ENCODE results near the gene EMILIN1. TPM values are rescaled to one million over a fixed set of nuclear protein-coding genes. Genes with fewer than 3 reads are reported as not detected.

EMILIN1 gene
- total and polyA plus RNA-seq, 10 of the 15 experiments (the other 5 are each of a cell fraction or from before 2014, with no cell fraction given), result 0.01 to 2.3 (median 1.2) TPM; not detected in 2

- FAIRE-seq, result no peak
- no peak overlapping the region for H3K4me3 ChIP-seq
- H3K9me3 ChIP-seq (replicated peaks; ENCODE audit: control insufficient read depth, insufficient read depth, low read length), result no peaks in the 10 kb centered on the region
- 60% methylated on average over 6 of the region's 6 CpGs for WGBS (ENCODE audit: insufficient coverage, insufficient replicate concordance, low lambda C conversion rate, missing lambda C conversion rate)
- TF ChIP-seq NFYB (IDR thresholded peaks at IDR 0.05; ENCODE audit: insufficient read depth, low read depth, low read length) (no peak), SIX5 (IDR thresholded peaks at IDR 0.05; ENCODE audit: low read depth, low read length, severe bottlenecking) (no peak), SMAD1 (IDR thresholded peaks at IDR 0.05; ENCODE audit: low read depth, partially characterized antibody) (no peak), SUPT20H (IDR thresholded peaks at IDR 0.05; ENCODE audit: borderline replicate concordance, control insufficient read depth, low read depth, low read length) (no peak), ZSCAN29 (IDR thresholded peaks at IDR 0.05) (no peak), YY1 (IDR thresholded peaks at IDR 0.05; ENCODE audit: low read depth, low read length) (no peak), KLF5 (IDR thresholded peaks at IDR 0.05; ENCODE audit: partially characterized antibody) (no peak), NR2C1 (IDR thresholded peaks at IDR 0.05) (no peak), SIN3A (IDR thresholded peaks at IDR 0.05; ENCODE audit: low read depth, low read length) (no peak), RUNX3 (IDR thresholded peaks at IDR 0.05; ENCODE audit: low read length) (no peak)
- TF ChIP-seq, protein P1, sequence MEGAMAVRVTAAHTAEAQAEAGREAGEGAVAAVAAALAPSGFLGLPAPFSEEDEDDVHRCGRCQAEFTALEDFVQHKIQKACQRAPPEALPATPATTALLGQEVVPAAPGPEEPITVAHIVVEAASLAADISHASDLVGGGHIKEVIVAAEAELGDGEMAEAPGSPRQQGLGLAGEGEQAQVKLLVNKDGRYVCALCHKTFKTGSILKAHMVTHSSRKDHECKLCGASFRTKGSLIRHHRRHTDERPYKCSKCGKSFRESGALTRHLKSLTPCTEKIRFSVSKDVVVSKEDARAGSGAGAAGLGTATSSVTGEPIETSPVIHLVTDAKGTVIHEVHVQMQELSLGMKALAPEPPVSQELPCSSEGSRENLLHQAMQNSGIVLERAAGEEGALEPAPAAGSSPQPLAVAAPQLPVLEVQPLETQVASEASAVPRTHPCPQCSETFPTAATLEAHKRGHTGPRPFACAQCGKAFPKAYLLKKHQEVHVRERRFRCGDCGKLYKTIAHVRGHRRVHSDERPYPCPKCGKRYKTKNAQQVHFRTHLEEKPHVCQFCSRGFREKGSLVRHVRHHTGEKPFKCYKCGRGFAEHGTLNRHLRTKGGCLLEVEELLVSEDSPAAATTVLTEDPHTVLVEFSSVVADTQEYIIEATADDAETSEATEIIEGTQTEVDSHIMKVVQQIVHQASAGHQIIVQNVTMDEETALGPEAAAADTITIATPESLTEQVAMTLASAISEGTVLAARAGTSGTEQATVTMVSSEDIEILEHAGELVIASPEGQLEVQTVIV (IDR thresholded peaks at IDR 0.05; ENCODE audit: borderline replicate concordance, partially characterized antibody), result no peak
- TF ChIP-seq, protein P2, sequence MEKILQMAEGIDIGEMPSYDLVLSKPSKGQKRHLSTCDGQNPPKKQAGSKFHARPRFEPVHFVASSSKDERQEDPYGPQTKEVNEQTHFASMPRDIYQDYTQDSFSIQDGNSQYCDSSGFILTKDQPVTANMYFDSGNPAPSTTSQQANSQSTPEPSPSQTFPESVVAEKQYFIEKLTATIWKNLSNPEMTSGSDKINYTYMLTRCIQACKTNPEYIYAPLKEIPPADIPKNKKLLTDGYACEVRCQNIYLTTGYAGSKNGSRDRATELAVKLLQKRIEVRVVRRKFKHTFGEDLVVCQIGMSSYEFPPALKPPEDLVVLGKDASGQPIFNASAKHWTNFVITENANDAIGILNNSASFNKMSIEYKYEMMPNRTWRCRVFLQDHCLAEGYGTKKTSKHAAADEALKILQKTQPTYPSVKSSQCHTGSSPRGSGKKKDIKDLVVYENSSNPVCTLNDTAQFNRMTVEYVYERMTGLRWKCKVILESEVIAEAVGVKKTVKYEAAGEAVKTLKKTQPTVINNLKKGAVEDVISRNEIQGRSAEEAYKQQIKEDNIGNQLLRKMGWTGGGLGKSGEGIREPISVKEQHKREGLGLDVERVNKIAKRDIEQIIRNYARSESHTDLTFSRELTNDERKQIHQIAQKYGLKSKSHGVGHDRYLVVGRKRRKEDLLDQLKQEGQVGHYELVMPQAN (conservative IDR thresholded peaks at IDR 0.05), result no peak
- no peak for ATAC-seq
- POLR2A ChIA-PET, result no interaction called here
- no peak for DNase-seq (ENCODE audit: low read depth, low spot score)
- H2AFZ ChIP-seq (ENCODE audit: control insufficient read depth, low read depth, low read length), result no peak overlapping the region
- no peak overlapping the region for H3K9ac ChIP-seq (ENCODE audit: control insufficient read depth, insufficient read depth, low read length)
- no peaks in the 10 kb centered on the region for H3K79me2 ChIP-seq (ENCODE audit: control insufficient read depth, insufficient read depth, low read length)
- RAD21 ChIA-PET (ENCODE audit: unreplicated experiment), result interaction anchor here (1.0 to 2.2 kb wide), 4 partner anchors 35 to 192 kb away, joined by 3 to 14 read pairs (median 3); partner anchors contain the start of gene ABHD1
- no TSS peak for BruUV-seq (replicated peaks)
- no peak overlapping the region for H3K4me2 ChIP-seq (ENCODE audit: control insufficient read depth, insufficient read depth)
- intact Hi-C loops (cut with micrococcal nuclease; ENCODE audit: unreplicated experiment), result no loop called here
- no peak overlapping the region for H3K27ac ChIP-seq (ENCODE audit: control insufficient read depth, insufficient read depth)
- peaks cover 11% of the 10 kb centered on the region; the same call in 1 of the 2 replicates for H3K4me1 ChIP-seq (ENCODE audit: control insufficient read depth, insufficient read depth, low read length)
- SMC1A ChIA-PET (ENCODE audit: uncharacterized antibody, unreplicated experiment), result interaction anchor here (1.9 kb wide), 1 partner anchor 9 kb away, joined by 8 read pairs; no protein-coding TSS in a partner anchor
- H4K20me1 ChIP-seq (ENCODE audit: control insufficient read depth, insufficient read depth), result no peaks in the 10 kb centered on the region
- no peaks in the 10 kb centered on the region for H3K27me3 ChIP-seq (replicated peaks in 1 of 2; ENCODE audit: control insufficient read depth in 2 of 2, insufficient read depth in 2 of 2, low read length in 1 of 2)
- H3K36me3 ChIP-seq (ENCODE audit: control insufficient read depth in 2 of 2, insufficient read depth in 2 of 2, low read length in 1 of 2), result no peaks in the 10 kb centered on the region
- in situ Hi-C loops (cut with MboI), result loop anchor here (10.0 kb wide), 1 partner anchor 124 kb away; no protein-coding TSS in a partner anchor
- CTCF ChIA-PET, result interaction anchor here (1.1 to 8.6 kb wide), 4 partner anchors 14 to 215 kb away, joined by 8 to 85 read pairs (median 16); no protein-coding TSS in a partner anchor
Observed at GRCh38 chr2:27088634-27089033, 10.2 kb downstream of the EMILIN1 start.

Measured in GM12878 (cell line).